GM12801 (cell line): ENCODE measurements around the gene MAP2K6.

Experiments
- TF ChIP-seq, protein P1 (sequence below): IDR thresholded peaks from one replicate; pipeline ENCODE4 v1.5.1; 2011; ENCODE audit warnings: control low read depth; ENCODE audit not compliant: insufficient read length; ENCODE audit errors: extremely low read depth

MAP2K6 gene

DNA sequence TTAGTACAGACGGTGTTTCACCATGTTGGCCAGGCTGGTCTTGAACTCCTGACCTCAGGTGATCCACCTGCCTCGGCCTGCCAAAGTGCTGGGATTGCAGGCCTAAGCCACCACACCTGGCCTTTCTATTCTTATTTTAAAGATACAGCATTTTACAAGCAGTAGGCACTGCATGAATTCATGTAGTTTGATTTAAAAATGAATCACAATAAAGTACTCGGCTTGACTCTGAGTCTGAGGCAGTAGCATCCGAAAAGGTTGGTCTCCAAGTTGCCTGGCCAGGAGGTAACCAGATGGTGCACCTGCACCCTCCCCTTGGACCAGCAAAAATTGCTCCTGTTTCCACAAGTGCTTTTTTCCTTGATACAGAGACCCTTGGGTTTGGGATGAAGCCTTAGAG, 35.6 kb downstream of the MAP2K6 start:
- TF ChIP-seq, protein P1, sequence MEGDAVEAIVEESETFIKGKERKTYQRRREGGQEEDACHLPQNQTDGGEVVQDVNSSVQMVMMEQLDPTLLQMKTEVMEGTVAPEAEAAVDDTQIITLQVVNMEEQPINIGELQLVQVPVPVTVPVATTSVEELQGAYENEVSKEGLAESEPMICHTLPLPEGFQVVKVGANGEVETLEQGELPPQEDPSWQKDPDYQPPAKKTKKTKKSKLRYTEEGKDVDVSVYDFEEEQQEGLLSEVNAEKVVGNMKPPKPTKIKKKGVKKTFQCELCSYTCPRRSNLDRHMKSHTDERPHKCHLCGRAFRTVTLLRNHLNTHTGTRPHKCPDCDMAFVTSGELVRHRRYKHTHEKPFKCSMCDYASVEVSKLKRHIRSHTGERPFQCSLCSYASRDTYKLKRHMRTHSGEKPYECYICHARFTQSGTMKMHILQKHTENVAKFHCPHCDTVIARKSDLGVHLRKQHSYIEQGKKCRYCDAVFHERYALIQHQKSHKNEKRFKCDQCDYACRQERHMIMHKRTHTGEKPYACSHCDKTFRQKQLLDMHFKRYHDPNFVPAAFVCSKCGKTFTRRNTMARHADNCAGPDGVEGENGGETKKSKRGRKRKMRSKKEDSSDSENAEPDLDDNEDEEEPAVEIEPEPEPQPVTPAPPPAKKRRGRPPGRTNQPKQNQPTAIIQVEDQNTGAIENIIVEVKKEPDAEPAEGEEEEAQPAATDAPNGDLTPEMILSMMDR: no peak

DNA sequence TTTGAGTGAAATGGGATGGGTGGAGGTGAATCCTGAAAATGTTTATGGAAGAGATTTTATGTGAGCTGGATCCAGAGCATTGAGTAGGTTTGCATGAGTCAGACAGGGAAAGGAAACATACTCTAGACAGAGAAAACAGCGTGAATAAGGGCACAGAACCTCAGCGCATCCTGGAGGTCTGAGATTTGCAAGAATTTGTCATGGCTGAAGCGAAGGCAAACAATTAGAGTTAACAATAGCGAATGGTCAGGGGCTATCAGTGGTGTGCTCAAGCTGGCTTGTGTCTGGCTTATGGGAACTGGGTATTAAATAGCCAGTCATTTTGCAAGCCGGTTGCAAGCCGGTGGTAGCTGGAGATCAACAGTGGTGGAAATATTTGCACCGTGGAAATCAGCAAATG, 36.4 kb downstream of the MAP2K6 start:
- TF ChIP-seq, protein P1: no peak

DNA sequence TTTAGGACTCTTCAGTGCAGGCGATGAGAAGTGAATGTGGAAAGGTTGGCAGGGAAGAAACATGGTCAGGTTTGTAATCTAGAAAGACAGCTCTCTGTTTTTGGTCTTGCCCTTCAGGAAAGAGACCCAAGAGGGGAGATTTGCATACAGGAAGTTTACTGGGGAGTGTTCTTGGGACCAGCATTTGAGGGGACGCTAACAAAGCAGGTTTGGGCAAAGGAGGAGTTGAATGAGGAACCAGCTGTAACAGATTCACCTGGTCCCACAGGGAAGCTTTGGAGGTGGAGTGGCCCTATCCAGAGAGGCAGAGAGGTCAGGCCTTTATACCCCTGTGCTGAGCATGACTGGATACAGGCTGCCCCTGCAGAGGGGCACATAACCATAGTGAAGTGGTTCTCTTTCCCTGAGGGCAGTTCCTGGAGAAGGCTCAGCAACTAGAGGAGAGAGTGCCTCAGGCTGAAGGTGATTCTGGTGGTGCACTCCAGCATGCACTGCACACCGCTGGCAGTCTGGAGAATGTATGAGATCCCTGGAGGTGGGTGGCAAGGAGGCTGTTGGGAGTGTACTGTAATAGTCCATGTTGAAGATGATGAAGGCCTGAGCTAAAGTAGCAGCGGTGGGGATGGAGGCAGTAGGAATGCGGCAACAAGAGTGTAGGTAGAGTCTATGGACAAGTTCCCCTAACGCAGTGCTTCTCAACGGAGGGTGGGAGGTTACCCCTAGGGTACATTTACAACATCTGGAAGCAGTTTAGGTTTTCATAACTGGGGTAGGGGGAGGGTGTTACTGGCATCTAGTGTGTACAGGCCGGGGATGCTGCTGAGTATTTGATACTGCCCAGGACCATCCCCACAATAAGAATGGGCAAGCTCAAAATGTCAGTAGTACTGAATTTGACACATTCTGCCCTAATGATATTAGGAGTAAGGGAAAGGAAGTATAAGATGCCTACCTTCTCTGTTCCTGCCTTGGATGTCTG, 37.2 kb downstream of the MAP2K6 start:
- TF ChIP-seq, protein P1: no peak

DNA sequence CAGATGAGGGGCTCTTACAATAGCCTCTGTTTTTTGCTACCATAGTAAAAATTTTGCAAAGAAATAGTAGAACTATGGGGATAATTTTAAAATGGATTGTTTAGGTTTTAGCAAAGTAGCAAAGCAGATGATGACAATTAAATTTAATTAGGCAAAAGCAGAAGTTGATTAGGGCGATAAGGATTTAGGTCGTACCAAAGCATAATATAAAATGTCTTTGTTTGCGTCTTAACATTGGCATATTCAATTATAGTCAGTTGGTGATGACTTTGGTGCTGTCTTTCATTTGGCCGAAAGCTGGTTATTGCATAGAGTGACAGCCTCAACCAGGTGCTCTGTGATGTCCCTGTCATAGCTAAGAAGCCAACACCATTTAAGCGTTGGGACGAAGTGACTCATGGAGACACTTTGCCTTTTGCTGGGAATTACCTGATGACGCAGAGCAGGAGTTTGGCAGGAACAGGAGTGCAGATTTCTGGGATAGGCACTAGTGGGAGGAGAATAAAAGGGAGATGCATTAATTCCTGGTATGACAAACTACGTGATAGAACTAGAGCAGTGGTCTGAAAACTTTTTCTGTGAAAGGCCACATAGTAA, 38.3 kb downstream of the MAP2K6 start:
- TF ChIP-seq, protein P1: no peak

DNA sequence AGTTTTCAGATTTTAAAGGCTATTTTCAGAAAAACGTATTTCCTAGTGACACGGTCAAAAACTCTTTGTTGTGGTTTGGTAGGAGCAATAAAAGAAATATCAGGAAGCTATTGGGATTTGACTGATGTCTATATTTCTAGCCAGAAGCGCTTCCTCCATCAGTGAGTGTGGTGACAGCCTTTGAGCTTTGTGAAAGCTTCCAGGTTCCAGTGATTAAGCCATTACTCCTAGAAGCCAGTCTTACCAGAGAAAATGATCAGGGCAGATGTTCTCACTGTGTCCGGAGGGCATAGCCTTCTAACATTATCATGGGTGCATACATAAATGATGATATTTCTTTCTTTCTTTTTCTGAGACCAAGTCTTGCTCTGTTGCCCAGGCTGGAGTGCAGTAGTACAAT, 39.6 kb downstream of the MAP2K6 start:
- TF ChIP-seq, protein P1: no peak

DNA sequence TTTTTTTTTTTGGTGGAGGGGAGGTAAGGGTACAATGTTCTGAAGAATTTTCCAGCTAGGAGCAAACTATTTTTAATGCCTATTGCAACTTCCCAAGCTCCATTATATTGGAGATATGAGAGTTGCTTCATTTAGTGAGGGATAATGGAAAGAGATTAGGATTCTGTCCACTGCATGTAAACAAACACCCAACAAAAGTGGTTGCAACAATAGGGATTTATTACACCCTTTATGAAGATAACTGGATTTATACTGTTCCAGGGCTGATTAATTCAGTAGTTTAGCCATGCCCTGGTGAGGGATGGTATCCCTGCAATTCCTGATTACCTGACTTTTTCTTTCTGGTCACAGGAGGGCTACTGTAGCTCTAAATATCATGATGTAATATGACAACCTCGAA, 40.5 kb downstream of the MAP2K6 start:
- TF ChIP-seq, protein P1: no peak

DNA sequence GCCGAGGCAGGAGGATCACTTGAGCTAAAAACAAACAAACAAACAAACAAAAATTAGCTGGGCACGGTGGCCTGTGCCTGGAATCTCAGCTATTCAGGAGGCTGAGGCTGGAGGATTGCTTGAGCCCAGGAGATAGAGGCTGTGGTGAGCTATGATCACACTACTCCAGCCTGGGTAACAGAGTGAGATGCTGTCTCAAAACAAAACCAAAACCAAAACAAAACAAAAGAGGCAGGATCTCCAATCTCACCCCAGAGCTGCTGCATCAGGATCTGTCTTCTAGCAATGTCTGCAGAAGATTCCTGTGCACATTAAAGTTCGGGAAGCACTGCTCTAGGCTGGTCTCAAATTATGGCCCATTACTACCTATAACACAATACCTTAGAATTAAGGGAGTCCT, 43.1 kb downstream of the MAP2K6 start:
- TF ChIP-seq, protein P1: no peak
